ENCODE data around the gene MYH15. TPM values are rescaled to one million over a fixed set of nuclear protein-coding genes. Genes with fewer than 3 reads are reported as not detected.

MYH15 gene
- total RNA-seq = 0.52 TPM

GRCh38 chr3:108510496-108510895 lies at the start of gene MYH15:
MYH15 (minus strand) TSS chr3:108510596; CDS start chr3:108510530, 66 bp downstream.
- Histone ChIP-seq H3K9me3 (ENCODE audit: control insufficient read depth in 3 of 3, low read length in 3 of 3) (no peaks in the 10 kb centered on the region), H3K4me3 (ENCODE audit: low read length in 3 of 3) (no peak within 1 kb of the TSS), H3K36me3 (ENCODE audit: control insufficient read depth in 3 of 3, insufficient read depth in 3 of 3, low read length in 3 of 3) (no peaks in the 10 kb centered on the region), H3K4me1 (ENCODE audit: control insufficient read depth in 3 of 3, insufficient read depth in 3 of 3, low read length in 3 of 3) (no peaks in the 10 kb centered on the region), H3K27me3 (ENCODE audit: control insufficient read depth in 3 of 3, insufficient read depth in 3 of 3, low read length in 3 of 3) (no peaks in the 10 kb centered on the region), H3K27ac (ENCODE audit: low read depth, low read length) (no peak within 1 kb of the TSS), H3K9ac (ENCODE audit: low read depth in 1 of 3, low read length in 3 of 3) (no peak within 1 kb of the TSS)

- Histone ChIP-seq H3K27me3 (ENCODE audit: control insufficient read depth in 3 of 3, insufficient read depth in 3 of 3, low read length in 3 of 3) (no peaks in the 10 kb centered on the region), H3K27ac (ENCODE audit: low read depth, low read length) (no peak overlapping the region), H3K9me3 (ENCODE audit: control insufficient read depth in 3 of 3, low read length in 3 of 3) (no peaks in the 10 kb centered on the region), H3K9ac (ENCODE audit: low read depth in 1 of 3, low read length in 3 of 3) (no peak overlapping the region), H3K4me1 (ENCODE audit: control insufficient read depth in 3 of 3, insufficient read depth in 3 of 3, low read length in 3 of 3) (no peaks in the 10 kb centered on the region), H3K36me3 (ENCODE audit: control insufficient read depth in 3 of 3, insufficient read depth in 3 of 3, low read length in 3 of 3) (no peaks in the 10 kb centered on the region), H3K4me3 (ENCODE audit: low read length in 3 of 3) (no peak overlapping the region)
Measured at GRCh38 chr3:108555966-108556581, 45.7 kb upstream of the MYH15 start.

- no peak overlapping the region for H3K27ac ChIP-seq (ENCODE audit: low read depth, low read length)
- H3K27me3 ChIP-seq (ENCODE audit: control insufficient read depth in 3 of 3, insufficient read depth in 3 of 3, low read length in 3 of 3) = no peaks in the 10 kb centered on the region
- no peak overlapping the region for H3K9ac ChIP-seq (ENCODE audit: low read depth in 1 of 3, low read length in 3 of 3)
- no peaks in the 10 kb centered on the region for H3K4me1 ChIP-seq (ENCODE audit: control insufficient read depth in 3 of 3, insufficient read depth in 3 of 3, low read length in 3 of 3)
- no peaks in the 10 kb centered on the region for H3K36me3 ChIP-seq (ENCODE audit: control insufficient read depth in 3 of 3, insufficient read depth in 3 of 3, low read length in 3 of 3)
- H3K9me3 ChIP-seq (ENCODE audit: control insufficient read depth in 3 of 3, low read length in 3 of 3) = no peaks in the 10 kb centered on the region
- H3K4me3 ChIP-seq (ENCODE audit: low read length in 3 of 3) = no peak overlapping the region
Measured at GRCh38 chr3:108554913-108555571, 44.6 kb upstream of the MYH15 start.

GRCh38 chr3:108554229-108554628 lies 43.8 kb upstream of the MYH15 start:
- Histone ChIP-seq H3K4me3 (ENCODE audit: low read length in 3 of 3) (no peak overlapping the region), H3K27me3 (ENCODE audit: control insufficient read depth in 3 of 3, insufficient read depth in 3 of 3, low read length in 3 of 3) (no peaks in the 10 kb centered on the region), H3K9ac (ENCODE audit: low read depth in 1 of 3, low read length in 3 of 3) (no peak overlapping the region), H3K4me1 (ENCODE audit: control insufficient read depth in 3 of 3, insufficient read depth in 3 of 3, low read length in 3 of 3) (no peaks in the 10 kb centered on the region), H3K27ac (ENCODE audit: low read depth, low read length) (no peak overlapping the region), H3K36me3 (ENCODE audit: control insufficient read depth in 3 of 3, insufficient read depth in 3 of 3, low read length in 3 of 3) (no peaks in the 10 kb centered on the region), H3K9me3 (ENCODE audit: control insufficient read depth in 3 of 3, low read length in 3 of 3) (no peaks in the 10 kb centered on the region)

- Histone ChIP-seq H3K27ac (ENCODE audit: low read depth, low read length) (no peak overlapping the region), H3K36me3 (ENCODE audit: control insufficient read depth in 3 of 3, insufficient read depth in 3 of 3, low read length in 3 of 3) (no peaks in the 10 kb centered on the region), H3K27me3 (ENCODE audit: control insufficient read depth in 3 of 3, insufficient read depth in 3 of 3, low read length in 3 of 3) (no peaks in the 10 kb centered on the region), H3K9me3 (ENCODE audit: control insufficient read depth in 3 of 3, low read length in 3 of 3) (no peaks in the 10 kb centered on the region), H3K4me1 (ENCODE audit: control insufficient read depth in 3 of 3, insufficient read depth in 3 of 3, low read length in 3 of 3) (no peaks in the 10 kb centered on the region), H3K4me3 (ENCODE audit: low read length in 3 of 3) (no peak overlapping the region), H3K9ac (ENCODE audit: low read depth in 1 of 3, low read length in 3 of 3) (no peak overlapping the region)
Measured at GRCh38 chr3:108552267-108553159, 42.1 kb upstream of the MYH15 start.

GRCh38 chr3:108548886-108549285 lies 38.5 kb upstream of the MYH15 start:
- H3K9ac ChIP-seq (ENCODE audit: low read depth in 1 of 3, low read length in 3 of 3) = no peak overlapping the region
- H3K27me3 ChIP-seq (ENCODE audit: control insufficient read depth in 3 of 3, insufficient read depth in 3 of 3, low read length in 3 of 3) = no peaks in the 10 kb centered on the region
- no peaks in the 10 kb centered on the region for H3K9me3 ChIP-seq (ENCODE audit: control insufficient read depth in 3 of 3, low read length in 3 of 3)
- H3K27ac ChIP-seq (ENCODE audit: low read depth, low read length) = no peak overlapping the region
- H3K4me3 ChIP-seq (ENCODE audit: low read length in 3 of 3) = no peak overlapping the region
- H3K36me3 ChIP-seq (ENCODE audit: control insufficient read depth in 3 of 3, insufficient read depth in 3 of 3, low read length in 3 of 3) = no peaks in the 10 kb centered on the region
- no peaks in the 10 kb centered on the region for H3K4me1 ChIP-seq (ENCODE audit: control insufficient read depth in 3 of 3, insufficient read depth in 3 of 3, low read length in 3 of 3)

GRCh38 chr3:108548304-108548703 lies 37.9 kb upstream of the MYH15 start:
- H3K27me3 ChIP-seq (ENCODE audit: control insufficient read depth in 3 of 3, insufficient read depth in 3 of 3, low read length in 3 of 3) = no peaks in the 10 kb centered on the region
- H3K27ac ChIP-seq (ENCODE audit: low read depth, low read length) = no peak overlapping the region
- H3K9ac ChIP-seq (ENCODE audit: low read depth in 1 of 3, low read length in 3 of 3) = no peak overlapping the region
- no peaks in the 10 kb centered on the region for H3K36me3 ChIP-seq (ENCODE audit: control insufficient read depth in 3 of 3, insufficient read depth in 3 of 3, low read length in 3 of 3)
- no peak overlapping the region for H3K4me3 ChIP-seq (ENCODE audit: low read length in 3 of 3)
- H3K9me3 ChIP-seq (ENCODE audit: control insufficient read depth in 3 of 3, low read length in 3 of 3) = no peaks in the 10 kb centered on the region
- no peaks in the 10 kb centered on the region for H3K4me1 ChIP-seq (ENCODE audit: control insufficient read depth in 3 of 3, insufficient read depth in 3 of 3, low read length in 3 of 3)

- Histone ChIP-seq H3K9me3 (ENCODE audit: control insufficient read depth in 3 of 3, low read length in 3 of 3) (no peaks in the 10 kb centered on the region), H3K36me3 (ENCODE audit: control insufficient read depth in 3 of 3, insufficient read depth in 3 of 3, low read length in 3 of 3) (no peaks in the 10 kb centered on the region), H3K4me1 (ENCODE audit: control insufficient read depth in 3 of 3, insufficient read depth in 3 of 3, low read length in 3 of 3) (no peaks in the 10 kb centered on the region), H3K4me3 (ENCODE audit: low read length in 3 of 3) (peak overlapping the region in 2 of 3 donors; percentile 24 to 45), H3K9ac (ENCODE audit: low read depth in 1 of 3, low read length in 3 of 3) (no peak overlapping the region), H3K27ac (ENCODE audit: low read depth, low read length) (no peak overlapping the region), H3K27me3 (ENCODE audit: control insufficient read depth in 3 of 3, insufficient read depth in 3 of 3, low read length in 3 of 3) (no peaks in the 10 kb centered on the region)
Measured at GRCh38 chr3:108546692-108547091, 36.3 kb upstream of the MYH15 start.

- Histone ChIP-seq H3K9ac (ENCODE audit: low read depth in 1 of 3, low read length in 3 of 3) (peak overlapping the region in 1 of 3 donors; percentile 66), H3K36me3 (ENCODE audit: control insufficient read depth in 3 of 3, insufficient read depth in 3 of 3, low read length in 3 of 3) (no peaks in the 10 kb centered on the region), H3K4me3 (ENCODE audit: low read length in 3 of 3) (peak overlapping the region in 2 of 3 donors; percentile 24 to 45), H3K4me1 (ENCODE audit: control insufficient read depth in 3 of 3, insufficient read depth in 3 of 3, low read length in 3 of 3) (no peaks in the 10 kb centered on the region), H3K27me3 (ENCODE audit: control insufficient read depth in 3 of 3, insufficient read depth in 3 of 3, low read length in 3 of 3) (no peaks in the 10 kb centered on the region), H3K27ac (ENCODE audit: low read depth, low read length) (no peak overlapping the region), H3K9me3 (ENCODE audit: control insufficient read depth in 3 of 3, low read length in 3 of 3) (no peaks in the 10 kb centered on the region)
Measured at GRCh38 chr3:108546247-108546646, 35.9 kb upstream of the MYH15 start.

GRCh38 chr3:108538083-108538482 lies 27.7 kb upstream of the MYH15 start:
- Histone ChIP-seq H3K36me3 (ENCODE audit: control insufficient read depth in 3 of 3, insufficient read depth in 3 of 3, low read length in 3 of 3) (no peaks in the 10 kb centered on the region), H3K4me1 (ENCODE audit: control insufficient read depth in 3 of 3, insufficient read depth in 3 of 3, low read length in 3 of 3) (no peaks in the 10 kb centered on the region), H3K9me3 (ENCODE audit: control insufficient read depth in 3 of 3, low read length in 3 of 3) (no peaks in the 10 kb centered on the region)

More at GRCh38 chr3:108538083-108538482, 27.7 kb upstream of the MYH15 start:
- Histone ChIP-seq H3K27ac (ENCODE audit: low read depth, low read length) (no peak overlapping the region), H3K4me3 (ENCODE audit: low read length in 3 of 3) (no peak overlapping the region), H3K9ac (ENCODE audit: low read depth in 1 of 3, low read length in 3 of 3) (no peak overlapping the region), H3K27me3 (ENCODE audit: control insufficient read depth in 3 of 3, insufficient read depth in 3 of 3, low read length in 3 of 3) (no peaks in the 10 kb centered on the region)

Measured in skeletal muscle tissue (tissue), 4 donors.